NCI-H446 (cell line): ENCODE results near the gene CYTIP.
A peak's percentile ranks its signal among the peaks of the same experiment; 100 is the strongest.

Experiments
- DNase-seq, 2 experiments: peaks; one replicate each; lab custom pipeline; 2025; lab: John Stamatoyannopoulos, UW

CYTIP gene

DNA sequence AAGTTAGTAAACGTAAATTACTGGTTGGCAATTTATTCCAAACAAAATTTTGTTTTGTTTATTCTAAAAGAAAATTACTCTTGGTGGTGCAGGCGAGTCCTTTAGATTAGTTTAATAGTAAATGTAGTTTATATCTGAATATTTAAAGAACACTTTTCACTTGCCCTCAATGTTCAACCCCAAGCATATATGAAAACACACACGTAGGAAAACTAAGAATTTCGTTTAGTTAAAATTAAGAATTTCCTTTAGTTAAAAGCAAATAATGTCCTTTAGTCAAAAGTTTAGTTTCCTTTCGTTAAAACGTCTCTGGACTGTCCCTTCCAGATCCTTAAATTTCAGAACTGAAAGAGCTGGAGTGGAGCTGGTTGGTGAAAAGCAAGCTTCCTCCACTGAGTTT, 19.1 kb upstream of the CYTIP start:
- no peak for DNase-seq

DNA sequence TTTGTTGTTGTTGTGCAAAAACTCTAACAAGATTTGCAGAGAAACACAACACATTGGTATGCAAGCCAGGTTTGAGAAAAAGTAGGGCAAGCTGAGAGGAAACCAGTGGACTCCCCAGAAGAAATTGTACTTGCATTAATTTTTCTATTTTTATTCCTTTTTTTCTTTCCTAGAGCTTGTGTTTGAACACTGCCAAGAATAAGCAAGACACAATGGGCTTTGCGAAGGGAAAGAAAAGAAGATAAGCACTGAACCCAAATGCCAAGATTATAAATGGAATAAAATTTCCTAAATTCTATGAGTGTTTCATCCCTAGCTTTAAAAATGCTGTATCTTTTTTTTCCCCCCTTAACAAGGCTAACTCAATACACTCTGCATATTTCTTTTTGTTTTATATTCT, 17.0 kb upstream of the CYTIP start:
- DNase-seq: no peak

DNA sequence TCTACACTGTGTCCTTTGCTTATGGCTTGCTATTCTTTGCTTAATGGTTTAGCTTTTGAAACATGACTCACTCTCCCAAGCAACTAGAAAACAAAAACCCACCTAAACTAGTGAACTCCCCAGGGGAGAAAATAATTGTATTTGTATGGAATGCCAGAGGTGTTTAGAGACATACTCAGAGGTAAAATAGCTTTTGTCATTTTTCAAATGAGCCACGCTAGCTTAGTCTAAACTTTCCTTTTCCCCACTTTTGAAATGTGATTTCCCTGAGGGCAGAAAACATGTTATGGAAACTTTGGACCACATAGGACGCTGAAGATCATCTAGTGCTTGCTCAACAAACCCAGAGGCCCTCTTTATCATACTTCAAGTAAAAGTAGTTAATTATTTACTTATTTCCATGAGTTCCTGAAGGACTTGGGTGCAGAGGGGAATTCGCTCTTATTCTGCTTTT, 16.5 kb upstream of the CYTIP start:
- DNase-seq: no peak

DNA sequence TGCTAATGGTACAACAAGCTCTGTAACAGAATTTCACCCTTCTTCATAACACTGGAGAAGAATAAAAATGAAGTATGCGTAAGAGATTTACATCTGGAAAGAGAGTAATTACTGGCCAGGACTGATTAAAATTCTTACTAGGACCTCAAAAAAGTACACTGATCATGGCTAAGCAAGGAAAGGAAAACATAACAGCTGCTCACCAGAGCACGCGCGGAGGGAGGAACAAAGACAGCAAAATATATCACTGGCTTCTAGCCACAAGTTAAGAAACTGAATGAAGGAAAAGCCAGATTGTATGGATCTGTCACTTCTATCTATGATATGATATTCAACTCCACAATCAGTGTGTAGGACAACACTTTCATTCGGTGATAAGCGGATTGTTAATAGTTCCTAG, 15.6 kb upstream of the CYTIP start:
- no peak for DNase-seq

DNA sequence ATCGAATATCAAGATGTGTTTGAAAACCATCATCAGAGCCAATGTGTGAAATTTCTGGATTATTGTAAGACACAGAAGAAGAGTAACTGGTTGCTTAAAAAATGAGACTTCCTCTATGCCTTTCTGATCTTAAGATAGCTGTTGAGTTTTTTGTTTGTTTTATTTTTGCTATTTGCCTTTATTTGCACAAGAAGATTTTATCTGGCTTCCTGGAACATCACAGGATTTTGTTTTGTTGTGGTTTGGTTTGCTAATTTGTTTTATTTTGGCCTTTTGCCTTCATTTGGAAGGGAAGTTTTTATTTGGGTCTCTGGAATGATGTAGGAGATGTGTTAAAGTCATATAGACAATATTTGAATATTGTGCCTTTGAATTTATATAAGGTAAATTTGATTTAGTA, 3.9 kb upstream of the CYTIP start:
- DNase-seq: no peak

DNA sequence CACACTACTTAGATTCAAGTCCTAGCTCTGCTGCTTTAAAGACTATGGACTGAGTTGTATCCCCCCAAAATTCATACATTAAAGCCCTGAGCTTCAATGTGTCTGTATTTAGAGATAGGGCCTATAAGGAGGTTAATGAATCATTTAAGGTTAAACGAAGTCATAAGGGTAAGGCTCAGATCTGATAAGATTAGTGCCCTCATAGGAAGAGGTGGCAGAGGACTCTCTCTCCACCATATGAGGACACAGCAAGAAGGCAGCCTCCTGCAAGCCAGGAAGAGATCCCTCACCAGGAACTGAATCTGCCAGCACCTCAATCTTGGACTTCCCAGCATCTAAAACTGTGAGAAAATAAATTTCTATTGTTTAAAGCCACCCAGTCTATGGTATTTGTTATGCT, 3.1 kb upstream of the CYTIP start:
- DNase-seq: no peak

DNA sequence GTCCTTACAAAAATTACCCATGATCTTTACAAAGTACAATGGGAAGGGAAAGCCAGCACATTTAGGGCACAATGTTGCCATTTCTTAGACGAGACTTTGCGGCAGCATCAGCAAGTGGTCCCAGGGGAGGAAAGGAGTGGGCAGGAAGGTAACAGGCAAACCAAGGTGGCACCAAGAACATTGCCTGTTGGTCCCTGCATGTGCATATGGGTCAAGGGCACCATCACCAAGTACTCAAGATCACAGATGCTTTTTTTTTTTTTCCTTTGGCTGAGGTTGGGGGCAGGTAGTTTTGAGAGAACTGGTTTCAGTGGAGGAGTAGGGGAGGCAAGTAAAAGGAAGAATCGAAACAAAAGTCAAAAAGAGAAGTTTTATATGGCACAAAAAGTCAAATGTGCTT, 752 bp upstream of the CYTIP start:
- no peak for DNase-seq

DNA sequence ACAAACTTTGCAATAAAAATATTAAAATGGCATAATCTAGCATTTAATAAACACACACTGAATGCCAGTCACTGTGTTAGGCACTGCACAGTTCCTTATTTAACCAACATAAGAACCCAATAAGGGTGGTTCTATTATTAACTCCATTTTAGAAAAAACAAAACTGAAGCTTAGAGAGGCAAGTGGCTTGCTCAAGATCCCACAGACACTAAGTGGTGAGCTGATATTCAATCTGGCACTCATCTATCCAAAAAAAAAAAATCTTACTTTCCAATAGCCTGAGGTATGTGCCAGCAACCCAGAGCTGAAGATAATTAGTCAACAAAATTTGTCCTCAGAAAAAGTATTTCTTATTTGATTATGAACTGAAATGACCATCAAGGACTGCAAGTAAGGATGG, 799 bp downstream of the CYTIP start:
- DNase-seq: no peak

DNA sequence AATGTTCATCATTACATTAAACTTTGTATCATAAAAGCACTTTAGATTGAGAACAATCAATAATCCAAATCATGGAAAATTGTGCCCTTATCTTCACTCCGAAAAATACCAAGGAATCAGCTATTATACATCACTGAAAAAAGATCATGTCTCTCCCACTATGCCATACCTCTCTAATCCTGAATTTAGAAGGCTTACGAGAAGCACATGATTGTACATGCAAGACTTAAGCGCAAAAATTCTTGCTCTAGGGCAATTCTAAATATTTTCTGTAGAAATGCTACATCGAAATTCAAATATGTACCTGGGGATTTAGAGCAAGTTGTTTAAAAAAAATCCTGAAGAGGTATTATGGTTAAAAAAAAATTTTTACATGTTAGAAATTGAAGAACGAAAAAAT, 1.3 kb downstream of the CYTIP start:
- no peak for DNase-seq

DNA sequence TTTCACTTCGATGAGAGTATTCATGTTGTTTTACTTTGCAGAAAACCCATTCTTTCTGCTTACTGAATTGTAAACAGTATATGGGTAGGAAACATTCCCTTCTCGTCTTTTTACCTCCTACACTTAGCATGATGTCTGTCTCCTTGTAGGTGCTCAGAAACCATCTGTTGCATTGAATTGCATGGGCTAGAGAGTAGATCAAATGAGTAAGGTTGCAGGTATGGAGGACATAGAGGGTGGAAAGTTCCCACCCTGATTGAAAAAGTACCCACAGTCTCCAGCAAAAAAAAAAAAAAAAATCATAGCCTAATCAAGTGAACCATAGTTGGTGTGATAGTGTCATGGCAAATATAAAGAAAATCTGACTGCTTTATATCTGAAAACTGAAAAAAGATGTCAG, 1.7 kb downstream of the CYTIP start:
- no peak for DNase-seq

DNA sequence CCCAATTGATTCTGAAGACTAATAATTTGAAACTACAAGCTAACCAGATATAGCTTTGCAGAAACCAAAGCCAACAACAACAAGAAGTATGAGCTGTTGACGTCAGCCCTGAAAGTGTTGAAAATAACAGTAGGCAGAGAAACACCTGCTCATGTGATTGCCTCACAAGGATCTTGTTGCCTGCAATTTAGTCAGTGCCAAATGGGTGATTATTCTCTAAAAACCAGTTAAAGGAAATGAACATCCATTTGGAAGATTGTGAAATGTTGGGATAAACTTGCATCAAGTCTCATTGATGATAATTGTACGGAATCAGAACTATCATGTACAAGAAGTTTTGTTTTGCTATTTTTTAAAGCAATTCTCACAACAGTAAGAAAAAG, 2.8 kb downstream of the CYTIP start:
- peak in 1 of 2 experiments; percentile 3 for DNase-seq

DNA sequence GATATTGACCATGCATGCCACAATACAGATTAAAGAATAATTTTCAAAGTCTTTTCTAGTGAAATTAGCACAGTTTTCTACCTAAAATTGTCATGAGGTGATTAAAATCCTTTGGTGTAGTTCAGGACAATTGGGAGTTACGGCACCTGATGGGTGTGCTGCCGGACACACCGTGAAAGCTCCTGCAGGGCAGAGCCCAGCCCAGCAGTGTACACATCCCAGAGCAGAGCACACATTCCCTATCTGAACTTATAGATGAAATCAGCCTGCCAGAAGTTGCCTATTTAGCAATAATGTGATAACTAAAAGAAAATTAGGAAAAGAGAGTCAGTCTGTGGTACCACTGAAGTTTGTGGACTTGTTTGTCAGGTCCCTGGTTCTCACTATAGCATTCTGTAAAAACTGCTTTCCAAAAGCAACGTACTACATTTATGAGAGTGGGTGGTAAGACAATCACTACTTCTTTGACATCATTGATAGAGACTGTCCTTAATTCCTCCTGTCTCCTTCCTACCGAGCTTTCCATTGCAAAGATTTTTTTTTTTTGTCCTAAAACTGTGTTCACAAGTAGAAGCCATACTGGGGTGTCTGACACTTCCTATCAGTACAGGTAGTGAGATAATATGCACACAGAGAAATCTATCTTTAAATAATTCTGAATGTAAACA, 3.4 kb downstream of the CYTIP start:
- no peak for DNase-seq

DNA sequence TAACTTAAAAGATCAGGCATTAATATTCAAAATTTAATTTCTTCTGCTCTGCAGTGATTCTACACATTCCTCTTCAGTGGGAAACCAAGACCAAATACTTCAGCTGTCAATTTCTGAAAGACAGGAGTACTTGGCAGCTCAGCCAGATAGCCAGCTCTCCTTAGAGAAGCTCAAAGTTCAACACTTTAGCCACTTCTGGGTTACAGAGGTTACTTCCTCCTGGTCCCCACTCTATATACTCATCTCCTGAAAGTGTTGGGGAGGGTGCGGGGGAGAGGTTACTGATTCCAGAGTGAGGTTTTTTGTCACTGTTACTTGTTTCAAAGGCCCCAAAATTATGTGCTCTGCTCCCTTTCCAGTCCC, 4.1 kb downstream of the CYTIP start:
- no peak for DNase-seq

DNA sequence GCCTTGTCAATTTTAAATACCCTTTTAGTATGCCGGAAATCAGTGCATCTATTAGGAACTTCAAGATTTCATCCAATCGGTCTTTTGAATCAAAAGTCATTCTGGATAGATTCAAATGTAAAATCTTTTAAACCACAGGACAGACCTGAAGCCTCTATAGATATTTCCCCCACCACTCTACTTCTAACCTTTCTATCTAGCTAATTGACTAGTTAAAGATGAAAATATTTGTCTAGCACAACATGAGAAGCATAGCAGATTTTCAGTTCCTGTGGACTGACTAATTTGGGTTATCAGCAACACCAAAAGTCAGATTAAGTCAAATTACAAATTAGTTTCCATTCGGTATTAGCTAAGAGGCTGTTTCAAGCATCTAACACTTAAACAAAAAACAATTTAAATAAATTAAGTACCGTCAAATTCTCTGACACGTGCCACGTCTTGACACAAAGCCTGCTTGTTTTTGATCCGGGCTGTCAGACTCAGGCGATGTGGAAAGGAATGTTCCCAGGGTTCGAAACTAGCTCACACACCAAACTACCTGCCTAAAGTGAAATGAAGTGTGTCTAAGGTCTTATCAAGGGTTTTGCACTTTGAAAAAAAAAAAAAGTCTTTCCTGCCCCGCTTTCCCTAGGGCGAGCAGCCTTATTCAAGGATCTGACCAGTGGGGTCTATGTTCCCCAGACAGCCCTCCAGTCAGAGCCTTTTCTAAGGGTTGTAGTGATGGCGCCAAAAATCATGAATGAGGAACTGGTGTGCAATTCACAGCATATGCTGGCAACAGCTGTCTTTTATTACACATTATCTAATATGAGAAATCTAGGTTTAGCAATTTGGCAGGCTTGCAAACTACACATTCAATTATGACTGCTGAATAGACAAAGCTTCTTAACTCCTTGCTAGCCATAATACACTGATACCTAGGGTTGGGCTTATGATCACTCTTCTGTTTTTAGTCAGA, 4.7 kb downstream of the CYTIP start:
- peak in 1 of 2 experiments; percentile 58 for DNase-seq

DNA sequence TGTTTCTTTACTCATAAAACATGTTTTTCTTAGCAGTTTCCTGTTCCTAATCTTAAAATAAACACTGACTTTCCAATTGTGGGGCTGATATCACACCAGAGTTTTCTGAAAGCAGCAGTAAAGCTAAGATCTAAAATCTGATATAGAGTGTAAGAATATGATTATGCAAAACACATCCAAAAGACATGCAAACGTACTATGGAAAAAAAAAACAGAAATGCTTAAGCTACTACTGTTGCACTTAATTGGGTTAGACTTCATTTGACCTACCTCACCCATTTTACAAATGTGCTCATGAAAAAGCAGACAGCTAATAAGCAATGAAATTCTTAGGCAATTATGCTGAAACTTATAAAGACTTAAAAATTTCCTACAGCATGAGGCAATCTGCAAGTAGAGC, 10.5 kb downstream of the CYTIP start:
- no peak for DNase-seq

DNA sequence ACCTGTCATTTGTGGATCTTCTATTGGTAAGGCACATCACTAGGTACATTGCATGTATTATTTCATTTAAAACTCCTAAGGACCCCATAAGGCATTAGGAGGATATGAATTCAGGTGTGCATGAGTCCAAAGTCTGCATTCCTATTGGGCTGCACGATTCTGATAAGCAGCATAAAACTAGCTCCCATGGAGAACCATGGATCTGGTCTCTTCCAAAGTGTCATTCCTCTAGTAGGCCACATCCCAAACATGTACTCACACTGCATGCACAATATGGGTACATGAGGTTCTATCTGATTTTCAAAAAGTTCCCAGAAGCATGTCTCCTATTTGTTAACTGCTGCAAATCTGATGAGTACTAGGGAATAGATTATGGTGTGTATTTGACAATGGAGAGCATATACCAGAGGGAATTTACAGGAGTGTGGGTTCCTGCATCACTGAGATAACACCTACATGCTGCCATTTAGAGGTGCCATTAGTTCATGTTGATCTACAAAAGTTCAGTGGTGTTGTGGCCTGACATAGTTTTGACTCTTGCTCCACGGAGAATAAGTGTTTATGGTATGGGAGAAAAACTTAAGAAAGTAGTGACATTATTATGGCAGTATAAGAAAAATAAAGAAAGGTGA, 11.3 kb downstream of the CYTIP start:
- DNase-seq: no peak

DNA sequence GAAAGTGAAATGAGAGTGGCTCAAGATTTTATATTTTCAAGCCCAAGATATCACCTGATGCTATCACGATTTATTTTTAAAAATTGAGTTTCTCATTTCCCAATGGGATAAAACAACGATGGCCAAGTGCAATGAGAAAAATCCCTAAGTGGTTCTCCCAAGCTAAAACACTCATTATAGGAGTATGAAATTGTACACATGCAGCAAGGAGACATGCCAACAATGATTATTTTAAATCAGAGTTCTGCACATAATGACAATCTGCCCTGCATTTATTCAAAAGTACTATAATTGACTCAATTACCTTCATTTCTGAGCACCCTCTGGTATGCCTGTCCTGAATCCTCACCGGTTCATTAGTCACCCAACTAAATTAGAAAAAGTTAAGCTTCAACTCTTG, 12.7 kb downstream of the CYTIP start:
- DNase-seq: no peak

DNA sequence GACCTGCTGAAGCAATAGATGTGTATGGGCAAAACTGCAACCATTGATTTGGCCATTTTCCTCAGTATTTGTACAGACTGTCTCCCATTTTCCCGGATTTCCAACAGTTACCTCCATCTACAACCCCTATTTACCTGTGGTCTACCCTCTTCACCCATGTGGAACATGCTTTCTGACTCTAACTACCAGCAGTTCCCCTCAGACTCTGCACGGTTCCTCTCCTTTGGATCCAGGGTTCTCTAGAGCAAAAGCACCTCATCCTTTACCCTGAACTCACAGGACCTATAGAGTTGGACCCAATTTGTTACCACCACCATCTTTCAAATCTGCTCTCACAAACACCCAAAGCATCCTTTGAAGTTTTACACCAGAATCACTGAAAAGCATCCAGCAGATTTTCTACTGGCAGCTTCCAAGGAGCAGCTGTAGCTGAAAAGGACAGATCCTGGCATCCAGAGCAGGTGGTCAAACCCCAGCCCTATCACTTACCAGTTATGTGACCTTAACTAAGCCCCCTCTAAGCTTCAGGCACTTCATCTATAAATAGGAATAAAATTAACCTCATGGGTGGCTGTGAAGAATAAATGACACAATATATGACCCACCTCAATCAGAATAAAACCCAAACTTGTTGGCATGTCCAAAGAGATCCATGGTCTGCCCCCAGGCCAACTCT, 15.3 kb downstream of the CYTIP start:
- DNase-seq: no peak

DNA sequence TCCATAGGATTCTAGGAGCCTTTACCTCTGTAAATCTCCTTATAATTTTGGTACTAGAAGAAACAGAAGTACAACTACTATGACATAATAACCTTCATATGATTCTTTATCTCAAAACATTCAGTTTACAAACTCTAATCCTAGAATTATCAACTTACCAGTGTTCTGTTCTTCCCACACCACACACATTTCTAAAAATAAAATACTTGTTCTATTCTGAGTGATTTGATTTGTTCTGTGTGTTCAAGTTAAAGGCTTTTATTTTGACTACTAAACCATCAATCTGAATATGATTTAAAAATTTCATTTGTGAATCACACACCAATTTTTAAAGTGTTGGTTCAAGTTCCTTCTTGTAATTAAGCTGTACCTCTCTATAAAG, 16.0 kb downstream of the CYTIP start:
- DNase-seq: no peak

DNA sequence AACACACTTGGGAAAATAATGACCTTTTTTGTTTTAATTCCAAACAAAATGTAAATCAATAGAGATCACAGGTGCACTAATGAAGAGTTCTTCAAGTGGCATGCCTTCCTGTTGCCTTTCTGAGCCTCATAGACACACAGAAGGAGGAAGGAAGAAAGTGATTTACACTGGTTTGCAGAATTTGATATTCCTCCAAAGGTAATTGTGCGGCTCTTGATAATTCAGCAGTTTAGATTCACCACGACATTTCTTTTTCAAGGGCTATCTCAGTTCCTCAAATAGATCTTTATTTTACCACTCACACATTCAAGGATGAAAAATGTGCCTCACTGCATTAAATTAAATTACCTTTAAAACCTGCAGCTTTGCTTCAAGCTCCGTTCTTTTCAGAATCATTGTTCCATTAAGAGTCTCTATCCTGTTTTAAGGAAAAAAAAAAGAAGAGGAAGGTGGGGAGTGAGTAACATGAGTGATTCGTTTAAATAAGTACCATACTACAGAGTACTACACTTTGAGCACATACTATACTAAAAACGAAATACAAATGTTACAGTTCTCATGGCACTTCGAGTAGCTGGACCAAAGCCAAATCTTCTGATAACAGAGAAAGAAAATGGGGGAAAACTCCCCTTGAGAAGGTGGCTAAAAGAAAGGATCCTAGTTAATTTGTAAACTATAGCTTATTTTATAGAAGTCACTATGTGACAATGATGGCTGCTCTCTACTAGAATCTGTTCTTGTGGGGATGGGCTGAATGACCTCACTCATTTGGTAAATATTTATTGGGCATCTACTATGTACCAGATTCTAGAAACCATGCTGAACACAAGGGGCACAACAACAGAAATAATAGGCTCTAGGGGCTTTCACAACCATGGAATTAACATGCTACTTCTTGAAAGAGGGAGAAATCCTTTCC, 16.6 kb downstream of the CYTIP start:
- DNase-seq: no peak

DNA sequence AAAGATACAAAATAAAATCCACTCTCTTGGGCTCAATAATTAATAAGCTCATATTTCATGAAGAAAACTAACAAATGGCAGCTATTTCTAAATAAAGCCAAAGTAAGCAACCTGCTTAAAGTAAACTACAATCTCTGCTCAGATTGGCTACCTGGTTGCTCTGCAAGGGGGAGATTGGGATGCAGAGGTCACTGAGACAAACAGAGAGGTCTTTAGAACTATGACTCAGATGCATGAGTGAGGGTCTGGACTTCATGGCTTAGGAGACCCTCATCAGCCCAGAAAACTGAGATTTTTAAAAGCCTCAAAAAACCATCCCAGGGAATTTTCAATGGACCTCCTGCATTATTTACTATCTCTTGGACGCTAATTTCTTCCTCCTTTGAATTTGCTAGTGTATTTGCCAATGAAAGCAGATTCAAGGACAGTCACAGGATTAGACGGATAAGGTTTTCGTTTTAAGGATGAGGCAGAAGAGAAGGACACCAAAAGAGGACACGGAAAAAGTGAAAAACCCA, 17.4 kb downstream of the CYTIP start:
- no peak for DNase-seq
